ENCODE measurements around the gene HS6ST3.

GRCh38 chr13:96080676-96081075 is 9.2 kb upstream of the HS6ST3 start:
- TF ChIP-seq POLR2A (IDR thresholded peaks at IDR 0.05) (no peak), CTCF (IDR thresholded peaks at IDR 0.05) (no peak)
